HG03521 (cell line): ENCODE data around the gene EVPLL.
"Not testable (repeated sequence)": the region's sequence is repeated elsewhere in the genome, so short reads cannot be mapped to it uniquely, and the experiment has no call there.

Source experiments
- ATAC-seq: cut with Tn5 transposase; IDR thresholded peaks from one replicate; pipeline ENCODE4 v1.9.1; 2021; ENCODE audit warnings: mild to moderate bottlenecking, moderate library complexity; ENCODE audit not compliant: unreplicated experiment

Gene EVPLL

GRCh38 chr17:18422464-18422863 is 44.9 kb downstream of the EVPLL start:
- not testable (repeated sequence) for ATAC-seq

DNA sequence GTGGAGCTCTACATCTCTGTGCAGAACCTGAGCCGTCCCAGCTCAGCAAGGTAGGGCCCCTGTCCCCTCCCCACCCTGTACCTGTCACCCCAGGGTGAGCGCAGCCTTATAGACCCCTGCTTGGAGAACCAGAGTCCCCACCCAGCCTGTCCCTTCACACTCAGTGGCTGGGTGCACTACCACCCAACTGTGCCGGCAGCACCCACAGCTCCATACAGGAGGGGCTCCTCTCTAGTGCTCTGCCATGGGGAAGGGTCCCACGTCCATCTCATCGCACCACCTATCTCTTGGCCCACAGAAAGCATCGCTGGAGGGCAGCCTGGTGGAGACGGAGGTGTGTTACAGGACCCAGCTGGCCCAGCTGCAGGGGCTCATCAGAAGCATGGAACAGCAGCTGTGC is 45.4 kb downstream of the EVPLL start:
- not testable (repeated sequence) for ATAC-seq

GRCh38 chr17:18425593-18425992 is 48.0 kb downstream of the EVPLL start:
- ATAC-seq = not testable (repeated sequence)

- ATAC-seq = not testable (repeated sequence)
Measured at GRCh38 chr17:18426639-18427038, 49.1 kb downstream of the EVPLL start.

DNA sequence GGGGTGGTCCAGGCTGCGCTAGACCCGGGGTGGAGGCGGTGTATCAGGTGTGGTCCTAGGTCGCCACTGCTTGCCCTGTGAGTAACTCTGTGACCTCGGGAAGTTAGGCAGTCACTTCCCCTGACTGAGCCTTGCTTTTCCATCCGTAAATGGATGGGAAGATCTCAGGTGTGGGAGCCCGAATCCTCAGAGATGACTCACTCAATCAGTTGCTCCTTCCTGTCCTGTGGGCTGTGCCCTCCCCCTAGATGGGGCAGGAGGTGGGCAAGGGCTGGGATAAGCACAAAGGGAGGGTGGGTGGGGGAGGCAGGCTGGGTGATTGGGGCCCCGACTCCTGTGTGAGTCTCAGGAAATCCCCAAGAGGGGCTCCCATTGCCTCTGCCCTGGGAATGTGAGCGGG is 54.6 kb downstream of the EVPLL start:
- ATAC-seq = not testable (repeated sequence)
